Epithelial cell of proximal tubule (primary cell): ENCODE results near the gene PRR5L. TPM values are rescaled to one million over a fixed set of nuclear protein-coding genes. Genes with fewer than 3 reads are reported as not detected.

Experiments used
- DNase-seq: peaks from one replicate; pipeline ENCODE4 v3.0.0-alpha.2; 2011; ENCODE audit warnings: low read depth
- H3K4me3 ChIP-seq: 2 replicates; pipeline ENCODE4 v1.5.1; 2011; ENCODE audit warnings: low read depth, mild to moderate bottlenecking, low read length
- total RNA-seq: library from RNA; depleted of rRNA; stranded (reverse); fragments of >200 nt; gene quantifications from 2 replicates; pipeline ENCODE4 v1.2.3, GENCODE V29; 2015
- TF ChIP-seq, protein P1 (sequence below): conservative IDR thresholded peaks from 2 replicates; pipeline ENCODE4 v1.5.1; 2012; ENCODE audit warnings: low read depth, mild to moderate bottlenecking, low read length

The PRR5L gene
- total RNA-seq, 1 donor from 2014 or later: 5.9 TPM

DNA sequence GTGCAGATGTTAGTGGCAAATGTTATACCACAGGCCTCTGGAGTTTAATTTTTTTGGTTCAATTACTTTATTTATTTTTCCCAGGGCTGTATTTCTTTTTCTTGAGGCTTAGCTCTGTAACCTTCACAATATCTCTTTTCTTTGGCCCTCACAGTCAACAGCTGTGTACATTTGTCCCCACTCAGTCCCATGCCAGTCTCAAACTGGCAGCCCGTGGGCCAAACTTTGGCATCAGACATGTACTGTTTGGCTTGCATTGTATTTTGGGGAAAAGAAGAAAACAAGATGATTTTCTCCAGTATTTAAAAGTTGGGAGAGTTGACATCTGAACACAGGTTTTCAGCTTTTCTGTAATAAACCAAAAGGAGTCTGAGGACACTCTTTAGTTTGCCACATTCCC, 87.1 kb downstream of the PRR5L start:
- TF ChIP-seq, protein P1, sequence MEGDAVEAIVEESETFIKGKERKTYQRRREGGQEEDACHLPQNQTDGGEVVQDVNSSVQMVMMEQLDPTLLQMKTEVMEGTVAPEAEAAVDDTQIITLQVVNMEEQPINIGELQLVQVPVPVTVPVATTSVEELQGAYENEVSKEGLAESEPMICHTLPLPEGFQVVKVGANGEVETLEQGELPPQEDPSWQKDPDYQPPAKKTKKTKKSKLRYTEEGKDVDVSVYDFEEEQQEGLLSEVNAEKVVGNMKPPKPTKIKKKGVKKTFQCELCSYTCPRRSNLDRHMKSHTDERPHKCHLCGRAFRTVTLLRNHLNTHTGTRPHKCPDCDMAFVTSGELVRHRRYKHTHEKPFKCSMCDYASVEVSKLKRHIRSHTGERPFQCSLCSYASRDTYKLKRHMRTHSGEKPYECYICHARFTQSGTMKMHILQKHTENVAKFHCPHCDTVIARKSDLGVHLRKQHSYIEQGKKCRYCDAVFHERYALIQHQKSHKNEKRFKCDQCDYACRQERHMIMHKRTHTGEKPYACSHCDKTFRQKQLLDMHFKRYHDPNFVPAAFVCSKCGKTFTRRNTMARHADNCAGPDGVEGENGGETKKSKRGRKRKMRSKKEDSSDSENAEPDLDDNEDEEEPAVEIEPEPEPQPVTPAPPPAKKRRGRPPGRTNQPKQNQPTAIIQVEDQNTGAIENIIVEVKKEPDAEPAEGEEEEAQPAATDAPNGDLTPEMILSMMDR: no peak
- no peak for DNase-seq
- no peak overlapping the region for H3K4me3 ChIP-seq

DNA sequence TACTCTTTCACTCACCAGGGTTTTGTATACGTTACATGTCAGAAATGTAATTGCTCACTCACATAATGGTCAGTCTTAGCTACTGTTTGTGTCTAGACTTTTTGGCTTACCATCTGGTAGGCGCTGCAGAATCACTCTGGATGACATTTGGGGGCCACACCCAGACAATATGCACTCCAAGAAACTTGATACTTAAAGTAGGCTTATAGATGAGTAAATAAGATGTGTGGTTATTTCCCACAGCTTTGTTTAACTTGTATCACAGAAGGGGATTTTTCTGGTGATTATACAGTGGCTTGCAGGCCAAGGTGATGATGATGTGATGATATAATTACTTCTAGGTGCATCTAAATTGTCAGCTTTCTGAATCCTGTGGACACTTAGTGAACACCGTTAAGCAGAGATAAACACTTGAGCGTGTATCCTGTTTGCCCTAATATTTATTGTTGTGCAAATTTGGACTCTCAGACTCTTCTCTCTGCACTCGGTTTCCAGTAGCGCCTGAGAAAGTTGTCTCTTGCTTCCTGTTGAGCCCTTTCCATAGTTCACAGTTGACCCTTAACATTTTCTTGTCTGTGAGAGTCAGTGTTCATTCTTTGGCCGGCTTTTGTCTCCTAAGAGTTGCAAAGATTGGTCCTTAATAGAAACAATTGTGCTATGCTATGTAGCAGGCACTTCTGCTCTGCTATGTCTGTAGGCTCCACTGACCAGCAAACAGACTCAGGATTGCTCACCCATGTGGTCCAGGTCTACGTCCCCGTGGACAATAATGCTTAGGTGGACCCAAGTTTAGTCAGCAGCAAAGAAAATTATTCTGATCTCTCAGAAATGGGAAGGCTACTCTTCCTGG, 89.3 kb downstream of the PRR5L start:
- TF ChIP-seq, protein P1: no peak
- H3K4me3 ChIP-seq: no peak overlapping the region
- no peak for DNase-seq

DNA sequence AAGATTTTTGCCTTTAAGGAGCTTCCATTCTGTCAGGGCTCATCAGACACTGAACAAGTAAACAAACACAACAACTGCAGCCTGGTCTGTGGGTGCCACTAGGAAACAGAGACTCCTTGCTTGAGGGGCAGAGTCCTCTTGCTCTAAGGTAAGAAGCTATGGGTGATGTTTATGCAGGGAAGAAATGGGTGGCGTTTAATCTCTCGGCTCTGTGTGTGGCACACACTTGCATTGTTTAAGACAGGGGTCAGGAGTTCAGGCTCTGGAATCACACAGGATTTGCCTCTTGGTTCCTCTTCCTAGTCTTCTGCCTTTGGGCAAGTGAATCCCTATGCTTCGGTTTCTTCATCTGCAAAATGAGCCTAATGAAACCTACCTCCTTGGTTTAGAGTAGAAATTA, 90.3 kb downstream of the PRR5L start:
- DNase-seq: no peak
- TF ChIP-seq, protein P1: no peak
- H3K4me3 ChIP-seq: no peak overlapping the region

DNA sequence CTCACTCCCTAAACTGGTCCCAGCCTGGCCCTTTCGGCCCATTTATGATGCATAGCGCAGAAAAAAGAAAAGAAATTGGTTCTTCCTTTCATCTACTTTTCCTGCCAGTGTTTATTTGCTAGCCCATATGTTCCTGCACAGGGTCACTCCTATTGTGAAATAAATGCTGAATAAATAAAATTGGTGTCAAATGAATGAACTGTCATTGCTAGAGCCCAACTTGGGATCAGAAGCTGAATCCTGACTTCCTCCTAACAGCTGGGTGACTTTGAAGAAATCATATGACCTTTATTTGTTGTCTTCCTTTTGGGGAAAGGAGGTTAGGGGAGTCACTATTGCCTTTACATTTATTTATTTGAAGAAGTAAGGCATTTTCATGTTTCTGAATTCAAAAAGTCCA, 92.0 kb downstream of the PRR5L start:
- DNase-seq: no peak
- TF ChIP-seq, protein P1: no peak
- H3K4me3 ChIP-seq: no peak overlapping the region

DNA sequence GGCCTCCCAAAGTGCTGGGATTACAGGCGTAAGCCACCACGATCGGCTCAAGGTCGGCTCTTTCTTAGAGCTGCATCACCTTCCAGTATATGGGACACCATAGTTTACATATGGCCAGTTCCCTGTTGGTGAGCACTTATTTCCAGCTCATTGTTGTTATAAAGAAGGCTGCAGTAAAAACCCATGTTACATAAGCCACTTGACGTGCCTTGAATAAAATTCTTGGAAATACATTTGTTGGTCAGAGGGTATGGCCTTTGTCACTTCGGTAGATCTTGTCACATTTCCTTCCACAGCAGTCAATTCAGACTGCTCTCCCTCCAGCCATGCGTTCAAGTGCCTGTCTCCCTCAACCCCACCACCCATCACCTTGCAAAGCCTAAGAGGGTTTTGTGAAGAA, 92.9 kb downstream of the PRR5L start:
- no peak for DNase-seq
- TF ChIP-seq, protein P1: no peak
- H3K4me3 ChIP-seq: no peak overlapping the region

DNA sequence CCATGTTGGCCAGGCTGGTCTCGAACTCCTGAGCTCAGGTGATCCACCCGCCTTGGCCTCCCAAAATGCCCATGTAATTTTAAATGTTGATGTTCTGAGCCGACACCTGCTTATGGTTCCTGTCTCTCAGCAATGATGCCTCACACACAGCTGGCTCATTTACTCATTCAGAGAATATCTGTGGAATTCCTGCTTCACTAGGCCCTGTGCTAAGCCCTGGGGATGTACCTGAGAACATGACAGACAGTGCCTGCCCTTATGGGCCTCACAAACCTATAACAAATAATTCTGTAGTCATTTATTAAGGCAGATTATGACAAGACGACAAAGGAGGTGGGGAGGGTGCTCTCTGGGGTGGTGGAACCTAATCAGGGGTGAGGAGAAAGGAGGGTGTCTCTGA, 93.7 kb downstream of the PRR5L start:
- no peak for DNase-seq
- H3K4me3 ChIP-seq: no peak overlapping the region
- TF ChIP-seq, protein P1: no peak

DNA sequence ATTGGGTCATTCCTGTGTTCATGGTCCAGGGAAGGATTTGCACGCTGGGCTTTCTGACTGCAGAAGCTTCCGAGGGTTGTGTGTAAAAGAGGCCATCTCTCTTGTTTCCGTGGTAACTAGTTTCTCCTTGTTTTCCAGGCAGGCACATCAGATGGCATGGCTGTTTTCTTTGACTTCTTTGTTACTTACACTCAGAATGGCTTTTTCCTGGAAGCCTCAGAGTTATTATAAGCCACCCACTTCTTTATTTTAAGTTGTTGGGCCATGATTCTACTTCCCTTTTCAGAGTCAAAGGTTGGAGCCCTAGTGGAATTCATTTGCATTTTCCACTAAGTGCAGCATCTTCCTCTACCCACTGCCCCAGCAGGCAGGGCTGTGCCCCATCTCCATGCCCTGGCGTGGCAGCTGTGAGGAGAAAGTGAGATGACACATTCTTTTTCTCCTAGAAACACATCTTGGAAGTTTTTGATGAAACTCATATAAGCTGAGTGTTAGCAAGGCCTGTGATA, 94.9 kb downstream of the PRR5L start:
- no peak overlapping the region for H3K4me3 ChIP-seq
- no peak for DNase-seq
- TF ChIP-seq, protein P1: no peak
